HUES6 (cell line): Measurements from ENCODE around the gene NANOGP8.
"Not testable (repeated sequence)": the region's sequence is repeated elsewhere in the genome, so short reads cannot be mapped to it uniquely, and the experiment has no call there.

Experiments
- H3K27ac ChIP-seq: 2 replicates; pipeline ENCODE4 v1.7.0; 2013; ENCODE audit warnings: low read depth, mild to moderate bottlenecking, low read length, inconsistent platforms
- H3K27me3 ChIP-seq: 2 replicates; pipeline ENCODE4 v1.6.1; 2013; ENCODE audit warnings: low read length; ENCODE audit not compliant: control insufficient read depth, insufficient read depth
- H3K36me3 ChIP-seq: 2 replicates; pipeline ENCODE4 v1.6.1; 2013; ENCODE audit warnings: low read length; ENCODE audit not compliant: control insufficient read depth, insufficient read depth
- H3K4me1 ChIP-seq: 2 replicates; pipeline ENCODE4 v1.6.1; 2013; ENCODE audit warnings: low read length; ENCODE audit not compliant: control insufficient read depth, insufficient read depth
- H3K4me3 ChIP-seq: 2 replicates; pipeline ENCODE4 v1.5.1; 2013; ENCODE audit warnings: low read depth, low read length
- H3K9ac ChIP-seq: one replicate; pipeline ENCODE4 v1.6.1; 2013; ENCODE audit warnings: mild to moderate bottlenecking, low read length
- H3K9me3 ChIP-seq: 2 replicates; pipeline ENCODE4 v1.6.1; 2013; ENCODE audit warnings: low read depth, low read length; ENCODE audit not compliant: control insufficient read depth, insufficient read depth

Gene NANOGP8

GRCh38 chr15:35095941-35096340 lies 10.8 kb upstream of the NANOGP8 start:
- Histone ChIP-seq H3K9ac (no peak overlapping the region), H3K4me1 (no peaks in the 10 kb centered on the region), H3K36me3 (no peaks in the 10 kb centered on the region), H3K27me3 (no peaks in the 10 kb centered on the region), H3K9me3 (no peaks in the 10 kb centered on the region), H3K4me3 (no peak overlapping the region), H3K27ac (no peak overlapping the region)

- Histone ChIP-seq H3K27me3 (no peaks in the 10 kb centered on the region), H3K4me3 (no peak overlapping the region), H3K9me3 (no peaks in the 10 kb centered on the region), H3K9ac (no peak overlapping the region), H3K36me3 (no peaks in the 10 kb centered on the region), H3K27ac (no peak overlapping the region), H3K4me1 (no peaks in the 10 kb centered on the region)
Measured at GRCh38 chr15:35092846-35093245, 7.8 kb upstream of the NANOGP8 start.

GRCh38 chr15:35092311-35092710 lies 7.2 kb upstream of the NANOGP8 start:
- no peak overlapping the region for H3K9ac ChIP-seq
- no peaks in the 10 kb centered on the region for H3K4me1 ChIP-seq
- H3K27ac ChIP-seq, result no peak overlapping the region
- no peaks in the 10 kb centered on the region for H3K36me3 ChIP-seq
- H3K9me3 ChIP-seq, result no peaks in the 10 kb centered on the region
- H3K4me3 ChIP-seq, result no peak overlapping the region
- H3K27me3 ChIP-seq, result no peaks in the 10 kb centered on the region

GRCh38 chr15:35090104-35090807 lies 5.2 kb upstream of the NANOGP8 start:
- Histone ChIP-seq H3K4me3 (no peak overlapping the region), H3K27ac (no peak overlapping the region), H3K27me3 (no peaks in the 10 kb centered on the region), H3K36me3 (no peaks in the 10 kb centered on the region), H3K9ac (no peak overlapping the region), H3K4me1 (no peaks in the 10 kb centered on the region), H3K9me3 (no peaks in the 10 kb centered on the region)

- Histone ChIP-seq H3K36me3 (no peaks in the 10 kb centered on the region), H3K9ac (no peak overlapping the region), H3K9me3 (no peaks in the 10 kb centered on the region), H3K27me3 (no peaks in the 10 kb centered on the region), H3K27ac (no peak overlapping the region), H3K4me1 (no peaks in the 10 kb centered on the region), H3K4me3 (no peak overlapping the region)
Measured at GRCh38 chr15:35089551-35089950, 4.5 kb upstream of the NANOGP8 start.

GRCh38 chr15:35088329-35088728 lies 3.2 kb upstream of the NANOGP8 start:
- H3K36me3 ChIP-seq, result no peaks in the 10 kb centered on the region
- no peaks in the 10 kb centered on the region for H3K9me3 ChIP-seq
- no peak overlapping the region for H3K27ac ChIP-seq
- no peaks in the 10 kb centered on the region for H3K27me3 ChIP-seq
- no peak overlapping the region for H3K4me3 ChIP-seq
- no peaks in the 10 kb centered on the region for H3K4me1 ChIP-seq
- H3K9ac ChIP-seq, result no peak overlapping the region

GRCh38 chr15:35087759-35088158 lies 2.7 kb upstream of the NANOGP8 start:
- Histone ChIP-seq H3K27ac (no peak overlapping the region), H3K9me3 (peaks cover 3% of the 10 kb centered on the region), H3K4me3 (no peak overlapping the region), H3K9ac (no peak overlapping the region), H3K27me3 (no peaks in the 10 kb centered on the region), H3K36me3 (no peaks in the 10 kb centered on the region), H3K4me1 (no peaks in the 10 kb centered on the region)

- peaks cover 38% of the 10 kb centered on the region for H3K9me3 ChIP-seq
- not testable (repeated sequence) for H3K4me3 ChIP-seq, H3K27ac ChIP-seq, H3K27me3 ChIP-seq, H3K36me3 ChIP-seq, H3K4me1 ChIP-seq, H3K9ac ChIP-seq
Measured at GRCh38 chr15:35082371-35083348, 2.4 kb downstream of the NANOGP8 start.

- not testable (repeated sequence) for H3K36me3 ChIP-seq, H3K27me3 ChIP-seq, H3K27ac ChIP-seq, H3K4me3 ChIP-seq, H3K4me1 ChIP-seq, H3K9ac ChIP-seq
- peaks cover 38% of the 10 kb centered on the region for H3K9me3 ChIP-seq
Measured at GRCh38 chr15:35081626-35082365, 3.3 kb downstream of the NANOGP8 start.

- H3K4me1 ChIP-seq, result peaks cover 3% of the 10 kb centered on the region; the same call in 1 of the 2 replicates
- peaks cover 38% of the 10 kb centered on the region for H3K9me3 ChIP-seq
- H3K36me3 ChIP-seq, result no peaks in the 10 kb centered on the region
- H3K4me3 ChIP-seq, result no peak overlapping the region
- no peaks in the 10 kb centered on the region for H3K27me3 ChIP-seq
- H3K27ac ChIP-seq, result no peak overlapping the region
- H3K9ac ChIP-seq, result no peak overlapping the region
Measured at GRCh38 chr15:35080226-35080625, 4.9 kb downstream of the NANOGP8 start.
